IMR-90 (cell line): ENCODE measurements around the gene GALM. TPM values are rescaled to one million over a fixed set of nuclear protein-coding genes. Genes with fewer than 3 reads are reported as not detected.
"Not testable (repeated sequence)": the region's sequence is repeated elsewhere in the genome, so short reads cannot be mapped to it uniquely, and the experiment has no call there.

Source experiments
- ATAC-seq: fragments of 200-7000 bp; cut with Tn5 transposase; 2 replicates; pipeline ENCODE4 v1.9.1; 2020; ENCODE audit warnings: low read depth, mild to moderate bottlenecking, moderate library complexity
- BruUV-seq: library from RNA; stranded (reverse); fragments of 400-500 nt; replicated peaks from 2 replicates; lab custom pipeline; 2021; lab: Mats Ljungman, UMichigan
- CTCF ChIA-PET: fragments of 300-600 bp; formaldehyde crosslinking; extraction: SDS; loops from one replicate; lab custom pipeline; 2021; ENCODE audit warnings: antibody characterized with exemption; lab: Yijun Ruan, JAX
- POLR2A ChIA-PET: fragments of 300-600 bp; sonication (Branson Sonifier 250); formaldehyde crosslinking; loops from one replicate; lab custom pipeline; 2022; ENCODE audit warnings: antibody characterized with exemption; ENCODE audit not compliant: unreplicated experiment; lab: Charles Lee
- DNase-seq: peaks from one replicate; pipeline ENCODE4 v3.0.0; 2013
- H2AFZ ChIP-seq: replicated peaks from 2 replicates; pipeline ENCODE3; 2013; ENCODE audit warnings: low read length, mild to moderate bottlenecking; ENCODE audit not compliant: poor library complexity
- H2AK5ac ChIP-seq: 2 replicates; pipeline ENCODE4 v1.6.1; 2013; ENCODE audit warnings: low read depth, low read length, inconsistent platforms
- H2AK9ac ChIP-seq: replicated peaks from 2 replicates; pipeline ENCODE3; 2013; ENCODE audit warnings: mild to moderate bottlenecking, low read depth, low read length, moderate library complexity; ENCODE audit not compliant: poor library complexity
- H2BK120ac ChIP-seq: 2 replicates; pipeline ENCODE4 v1.6.1; 2013; ENCODE audit warnings: low read depth, low read length, inconsistent platforms
- H2BK15ac ChIP-seq: 3 replicates; pipeline ENCODE4 v1.6.1; 2013; ENCODE audit warnings: low read depth, low read length, inconsistent platforms
- H2BK20ac ChIP-seq: 2 replicates; pipeline ENCODE4 v1.6.1; 2013; ENCODE audit warnings: low read depth, mild to moderate bottlenecking, inconsistent platforms, low read length, moderate library complexity
- H2BK5ac ChIP-seq: 2 replicates; pipeline ENCODE4 v1.6.1; 2013; ENCODE audit warnings: mild to moderate bottlenecking, low read depth, low read length, inconsistent platforms; ENCODE audit not compliant: poor library complexity, severe bottlenecking
- H3K14ac ChIP-seq: replicated peaks from 2 replicates; pipeline ENCODE4 v1.6.1; 2013; ENCODE audit warnings: low read depth, low read length, inconsistent platforms
- H3K18ac ChIP-seq: 2 replicates; pipeline ENCODE4 v1.6.1; 2013; ENCODE audit warnings: low read depth, low read length, control low read depth
- H3K23ac ChIP-seq: 2 replicates; pipeline ENCODE4 v1.6.1; 2013; ENCODE audit warnings: low read depth, low read length, inconsistent platforms
- H3K27ac ChIP-seq: 2 replicates; pipeline ENCODE4 v1.5.1; 2013; ENCODE audit warnings: mild to moderate bottlenecking, control low read depth, low read length; ENCODE audit not compliant: insufficient read depth
- H3K27me3 ChIP-seq: 2 replicates; pipeline ENCODE4 v1.6.1; 2013; ENCODE audit warnings: low read length; ENCODE audit not compliant: control insufficient read depth, insufficient read depth
- H3K36me3 ChIP-seq: 2 replicates; pipeline ENCODE4 v1.6.1; 2013; ENCODE audit warnings: low read length, mixed read lengths; ENCODE audit not compliant: control insufficient read depth, insufficient read depth
- H3K4ac ChIP-seq: 2 replicates; pipeline ENCODE4 v1.6.1; 2013; ENCODE audit warnings: low read depth, low read length, inconsistent platforms
- H3K4me1 ChIP-seq: 2 replicates; pipeline ENCODE4 v1.6.1; 2013; ENCODE audit warnings: low read length, mixed read lengths; ENCODE audit not compliant: control insufficient read depth, insufficient read depth
- H3K4me2 ChIP-seq: 2 replicates; pipeline ENCODE4 v1.6.1; 2013; ENCODE audit warnings: low read depth, mild to moderate bottlenecking, control low read depth, low read length, moderate library complexity
- H3K4me3 ChIP-seq: 2 replicates; pipeline ENCODE4 v1.5.1; 2013; ENCODE audit warnings: low read depth, mild to moderate bottlenecking, control low read depth, low read length, moderate library complexity; ENCODE audit not compliant: insufficient read depth
- H3K56ac ChIP-seq: 2 replicates; pipeline ENCODE4 v1.6.1; 2013; ENCODE audit warnings: low read length, inconsistent platforms; ENCODE audit not compliant: insufficient read depth; ENCODE audit errors: extremely low read depth
- H3K79me1 ChIP-seq, 2 experiments: 2 replicates each; pipeline ENCODE4 v1.6.1; 2013; ENCODE audit warnings: low read length in 2 of 2, inconsistent platforms in 1 of 2, low read depth in 1 of 2
- H3K9ac ChIP-seq: 2 replicates; pipeline ENCODE4 v1.6.1; 2013; ENCODE audit warnings: low read depth, low read length, control low read depth
- H3K9me1 ChIP-seq: 2 replicates; pipeline ENCODE4 v1.6.1; 2013; ENCODE audit warnings: low read length, inconsistent platforms; ENCODE audit not compliant: insufficient read depth
- H3K9me3 ChIP-seq: 2 replicates; pipeline ENCODE4 v1.6.1; 2013; ENCODE audit warnings: low read length; ENCODE audit not compliant: control insufficient read depth, insufficient read depth
- H4K20me1 ChIP-seq: 2 replicates; pipeline ENCODE4 v1.6.1; 2013; ENCODE audit warnings: low read length, inconsistent platforms; ENCODE audit not compliant: insufficient read depth
- H4K5ac ChIP-seq: 2 replicates; pipeline ENCODE4 v1.6.1; 2013; ENCODE audit warnings: mild to moderate bottlenecking, low read depth, low read length, control low read depth
- H4K8ac ChIP-seq, 2 experiments: 2 replicates each; pipeline ENCODE4 v1.6.1; 2013; ENCODE audit warnings: low read depth in 2 of 2, low read length in 2 of 2, control low read depth in 1 of 2, inconsistent platforms in 1 of 2
- H4K91ac ChIP-seq: 2 replicates; pipeline ENCODE4 v1.6.1; 2013; ENCODE audit warnings: low read depth, low read length, inconsistent platforms; ENCODE audit not compliant: insufficient read depth
- WGBS, 2 experiments: methylation state at CpG; one replicate each; pipeline versions ENCODE4 v1.1.5 to v1.1.7; 2013; ENCODE audit warnings: missing lambda C conversion rate in 2 of 2; ENCODE audit not compliant: insufficient read length in 1 of 2; ENCODE audit errors: extremely low coverage in 2 of 2; 5-methylcytosine and 5-hydroxymethylcytosine counted together
- dilution Hi-C: fragments of 300-500 bp; cut with HindIII; formaldehyde crosslinking; loops from one replicate; pipeline ENCODE4 v1.14.3; 2018; ENCODE audit warnings: low sequenced_read_pairs; ENCODE audit not compliant: unreplicated experiment
- in situ Hi-C: fragments of 300-500 bp; cut with MboI; formaldehyde crosslinking; loops from 3 replicates; pipeline ENCODE4 v1.14.3; 2019; ENCODE audit warnings: low sequenced_read_pairs, inconsistent platforms, mixed read lengths
- intact Hi-C: fragments of 100-400 bp; cut with micrococcal nuclease; formaldehyde crosslinking; loops from 2 replicates; pipeline ENCODE4 v1.10.0; 2022
- polyA plus RNA-seq, 3 experiments: library from polyadenylated mRNA; depleted of rRNA; stranded (reverse); fragments of >200 nt; gene quantifications; 2 replicates each; pipeline ENCODE4 v1.2.3, GENCODE V29; 2012; ENCODE audit warnings: low replicate concordance in 1 of 3
- total RNA-seq: library from RNA; depleted of rRNA; stranded (reverse); fragments of >200 nt; gene quantifications from 2 replicates; pipeline ENCODE4 v1.2.3, GENCODE V29; 2012

The GALM gene
- total and polyA plus RNA-seq, 2 of the 4 experiments (the other 2 are of a cell fraction), result 12.1 to 24.2 TPM

DNA sequence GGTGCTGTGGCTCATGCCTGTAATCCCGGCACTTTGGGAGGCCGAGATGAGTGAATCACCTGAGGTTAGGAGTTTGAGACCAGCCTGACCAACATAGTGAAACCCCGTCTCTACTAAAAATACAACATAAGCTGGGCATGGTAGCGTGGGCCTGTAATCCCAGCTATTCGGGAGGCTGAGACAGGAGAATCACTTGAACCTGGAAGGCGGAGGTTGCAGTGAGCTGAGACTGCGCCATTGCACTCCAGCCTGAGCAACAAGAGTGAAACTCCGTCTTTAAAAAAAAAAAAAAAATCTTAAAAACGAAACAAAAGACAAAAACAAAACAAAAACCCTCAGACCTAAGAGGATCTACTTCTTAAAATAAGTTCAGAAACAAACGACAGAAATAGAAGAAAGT lies 16.7 kb downstream of the GALM start:
- 100% methylated on average over 1 of the region's 10 CpGs; no CpG with 5 or more reads in 1 of the 2 experiments for WGBS, 2 experiments
- H2AK5ac ChIP-seq, H2AFZ ChIP-seq, H3K9me1 ChIP-seq, H3K27ac ChIP-seq, H4K8ac ChIP-seq, H2BK120ac ChIP-seq, POLR2A ChIA-PET, ATAC-seq, H3K9me3 ChIP-seq, H3K4me1 ChIP-seq, H3K18ac ChIP-seq, dilution Hi-C loops, H3K23ac ChIP-seq, H2BK15ac ChIP-seq, H4K91ac ChIP-seq, H2BK20ac ChIP-seq, H4K20me1 ChIP-seq, H3K56ac ChIP-seq, H3K4me3 ChIP-seq, H2AK9ac ChIP-seq, intact Hi-C loops, H3K4me2 ChIP-seq, CTCF ChIA-PET, H3K14ac ChIP-seq, BruUV-seq, DNase-seq, in situ Hi-C loops, H3K9ac ChIP-seq, H3K27me3 ChIP-seq, H4K5ac ChIP-seq, H3K4ac ChIP-seq, H2BK5ac ChIP-seq, H3K79me1 ChIP-seq: not testable (repeated sequence)
- peaks cover 14% of the 10 kb centered on the region for H3K36me3 ChIP-seq
